ENCODE data around the gene ABITRAM. TPM values are rescaled to one million over a fixed set of nuclear protein-coding genes. Genes with fewer than 3 reads are reported as not detected.
"Not testable (repeated sequence)": the region's sequence is repeated elsewhere in the genome, so short reads cannot be mapped to it uniquely, and the experiment has no call there.

Gene ABITRAM, protein sequence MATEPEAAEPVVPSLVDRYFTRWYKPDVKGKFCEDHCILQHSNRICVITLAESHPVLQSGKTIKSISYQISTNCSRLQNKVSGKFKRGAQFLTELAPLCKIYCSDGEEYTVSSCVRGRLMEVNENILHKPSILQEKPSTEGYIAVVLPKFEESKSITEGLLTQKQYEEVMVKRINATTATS
- 15.1 TPM for polyA plus RNA-seq (2012; ENCODE audit: missing spikeins)

DNA sequence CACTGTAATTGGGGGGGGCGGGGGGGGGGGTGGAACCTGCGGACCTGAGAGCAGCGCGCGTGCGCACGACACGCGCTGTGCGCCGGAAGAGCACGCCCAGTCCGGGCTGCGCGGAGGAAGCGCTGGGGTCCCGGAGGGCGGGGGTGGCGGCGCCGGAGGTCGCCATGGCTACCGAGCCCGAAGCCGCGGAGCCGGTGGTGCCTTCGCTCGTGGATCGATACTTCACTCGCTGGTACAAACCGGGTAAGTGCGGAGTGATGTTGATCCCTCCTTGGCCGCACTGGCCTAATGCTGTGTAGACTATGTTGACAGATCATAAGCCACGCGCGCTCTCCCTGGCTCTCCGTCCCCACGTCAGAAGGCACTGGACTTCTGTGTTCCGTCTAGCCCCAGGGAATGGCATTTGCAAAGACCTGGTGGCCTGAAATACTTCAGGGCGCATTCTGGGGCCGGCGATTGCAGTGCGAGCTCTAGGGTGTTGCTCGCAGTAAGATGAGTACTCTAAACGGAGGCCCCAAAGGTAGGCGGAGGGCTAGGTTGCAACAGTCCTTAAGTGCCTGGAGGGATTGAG is at the start of gene ABITRAM:
Gene ABITRAM (plus strand): TSS at position 78 of the 571 bp plus-strand sequence. CDS start 87 bp downstream, at position 165.
- FAIRE-seq, result no peak
- TF ChIP-seq POLR2AphosphoS5 (IDR thresholded peaks at IDR 0.05; ENCODE audit: low read depth, low read length) (no peak), TAF1 (IDR thresholded peaks at IDR 0.05; ENCODE audit: borderline replicate concordance, low read depth, low read length) (no peak), POLR2A (IDR thresholded peaks at IDR 0.05; ENCODE audit: low read depth, low read length) (no peak)

DNA sequence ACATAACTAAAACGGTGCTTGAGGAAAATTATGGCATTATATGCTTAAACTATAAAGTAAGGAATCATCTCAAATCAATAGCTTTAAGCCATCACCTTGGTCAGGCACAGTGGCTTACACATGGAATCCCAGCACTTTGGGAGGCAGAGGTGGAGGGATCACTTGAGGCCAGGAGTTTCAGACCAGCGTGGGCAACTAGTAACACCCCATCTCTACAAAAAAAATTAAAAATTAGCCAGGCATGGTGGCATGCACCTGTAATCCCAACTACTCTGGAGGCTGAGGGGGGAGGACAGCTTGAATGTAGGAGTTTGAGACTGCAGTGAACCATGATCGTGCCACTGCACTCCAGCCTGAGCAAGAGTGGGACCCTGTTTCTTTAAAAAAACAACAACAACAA is 49.5 kb upstream of the ABITRAM start:
- FAIRE-seq (no peak), DNase-seq (ENCODE audit: insufficient read length) (no peak)
- TF ChIP-seq POLR2A (IDR thresholded peaks at IDR 0.05; ENCODE audit: low read depth, low read length) (no peak), TAF1 (IDR thresholded peaks at IDR 0.05; ENCODE audit: borderline replicate concordance, low read depth, low read length) (no peak), POLR2AphosphoS5 (IDR thresholded peaks at IDR 0.05; ENCODE audit: low read depth, low read length) (no peak)

More for the DNA sequence above, at the start of gene ABITRAM:
- peak; percentile 76 for DNase-seq (ENCODE audit: insufficient read length)

GRCh38 chr9:108885643-108886348 is 48.4 kb upstream of the ABITRAM start:
- FAIRE-seq (peak; percentile 90), DNase-seq (ENCODE audit: insufficient read length) (peak; percentile 34)

GRCh38 chr9:108886594-108887271 is 47.5 kb upstream of the ABITRAM start:
- DNase-seq (ENCODE audit: insufficient read length); FAIRE-seq: not testable (repeated sequence)

More at GRCh38 chr9:108885643-108886348, 48.4 kb upstream of the ABITRAM start:
- TF ChIP-seq POLR2AphosphoS5 (IDR thresholded peaks at IDR 0.05; ENCODE audit: low read depth, low read length) (peak; percentile 39; the same call in 1 of the 2 replicates), POLR2A (IDR thresholded peaks at IDR 0.05; ENCODE audit: low read depth, low read length) (no peak), TAF1 (IDR thresholded peaks at IDR 0.05; ENCODE audit: borderline replicate concordance, low read depth, low read length) (no peak)

DNA sequence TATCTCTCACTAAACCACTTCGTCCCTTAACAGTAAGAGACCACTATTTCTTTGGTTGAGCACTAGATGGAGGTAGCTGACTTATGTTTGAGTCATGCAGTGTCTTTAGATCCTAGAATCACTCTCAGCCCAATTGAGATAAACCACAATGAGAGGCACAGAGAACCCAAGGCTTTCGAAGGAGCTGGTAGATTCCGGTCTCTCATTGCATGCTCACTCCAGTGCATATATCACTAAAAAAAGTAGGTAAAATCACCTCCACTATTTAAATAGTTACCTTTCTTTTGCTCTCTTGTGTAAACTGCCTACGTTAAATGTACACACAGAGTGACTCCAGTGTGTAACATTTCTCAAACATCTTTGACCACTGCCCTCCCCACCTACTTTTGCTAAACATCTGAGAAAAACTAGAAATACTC is 44.5 kb upstream of the ABITRAM start:
- TF ChIP-seq TAF1 (IDR thresholded peaks at IDR 0.05; ENCODE audit: borderline replicate concordance, low read depth, low read length) (no peak), POLR2AphosphoS5 (IDR thresholded peaks at IDR 0.05; ENCODE audit: low read depth, low read length) (no peak), POLR2A (IDR thresholded peaks at IDR 0.05; ENCODE audit: low read depth, low read length) (no peak)
- DNase-seq (ENCODE audit: insufficient read length) (no peak), FAIRE-seq (no peak)

DNA sequence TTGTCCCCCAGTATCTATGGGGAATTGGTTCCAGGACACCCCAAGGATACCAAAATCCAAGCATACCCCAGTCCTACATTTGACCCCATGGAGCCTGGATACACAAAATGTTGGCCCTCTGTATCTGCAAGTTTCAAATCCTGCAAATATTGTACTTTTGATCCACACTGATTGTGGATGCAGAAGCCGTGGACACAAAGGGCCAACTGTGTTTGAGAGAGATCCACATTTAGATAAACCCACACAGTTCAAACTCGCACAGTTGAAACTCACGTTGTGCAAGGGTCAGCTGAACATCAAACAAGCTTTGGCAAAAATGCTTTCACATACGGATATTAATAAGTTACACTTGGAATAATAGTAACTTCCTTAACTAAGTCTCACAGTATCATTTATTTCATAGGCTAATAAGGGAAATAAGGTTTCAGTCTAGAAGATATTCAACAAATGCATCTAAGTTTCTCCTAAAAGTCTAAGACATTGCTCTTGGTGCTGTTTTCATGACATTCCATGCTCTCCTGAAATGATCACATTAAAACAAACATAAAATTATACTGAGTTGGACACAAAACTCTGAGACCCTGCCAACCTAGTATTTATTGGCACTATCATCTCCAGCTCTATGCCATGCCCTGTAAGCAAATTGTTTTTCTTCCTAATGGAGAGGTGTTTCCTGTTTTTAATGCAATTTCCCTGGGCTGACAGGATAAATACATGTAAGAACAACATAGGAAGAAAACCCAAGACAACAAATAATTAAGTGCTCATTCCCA is 39.8 kb upstream of the ABITRAM start:
- FAIRE-seq, result no peak
- TF ChIP-seq TAF1 (IDR thresholded peaks at IDR 0.05; ENCODE audit: borderline replicate concordance, low read depth, low read length) (no peak), POLR2A (IDR thresholded peaks at IDR 0.05; ENCODE audit: low read depth, low read length) (no peak), POLR2AphosphoS5 (IDR thresholded peaks at IDR 0.05; ENCODE audit: low read depth, low read length) (no peak)
- no peak for DNase-seq (ENCODE audit: insufficient read length)

DNA sequence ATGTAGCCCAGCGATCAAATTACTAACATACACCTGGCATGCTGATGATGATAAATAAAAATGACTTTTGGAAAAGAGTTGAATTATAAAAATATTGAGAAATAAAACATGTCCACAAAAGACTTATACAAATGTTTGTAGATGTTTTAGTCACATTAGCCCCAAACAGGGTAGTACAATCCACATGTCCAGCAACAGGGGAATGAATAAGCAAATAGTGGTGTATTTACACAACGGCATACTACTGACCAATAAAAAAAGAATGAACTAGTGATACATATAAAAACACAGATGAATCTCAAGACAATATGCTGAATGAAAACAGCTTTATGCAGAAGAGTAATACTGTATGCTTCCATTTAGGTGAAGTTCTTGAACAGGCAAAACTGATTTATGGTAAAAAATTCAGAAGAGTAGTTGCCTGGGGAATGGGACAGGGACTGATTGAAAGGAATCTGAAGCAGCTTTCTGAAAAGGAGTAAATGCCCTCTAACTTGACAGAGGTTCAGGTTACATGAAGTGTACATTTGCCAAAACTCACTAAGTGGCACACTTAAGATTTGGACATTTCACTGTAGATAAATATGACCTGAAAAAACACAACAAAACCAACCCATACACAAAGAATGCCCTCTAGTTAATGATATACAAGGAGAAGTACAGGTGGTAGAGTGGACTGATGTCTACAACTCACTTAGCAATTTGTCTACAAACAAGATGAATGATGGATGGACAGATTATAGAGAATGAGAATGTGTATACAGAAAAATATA is 36.7 kb upstream of the ABITRAM start:
- no peak for TF ChIP-seq TAF1 (IDR thresholded peaks at IDR 0.05; ENCODE audit: borderline replicate concordance, low read depth, low read length)
- no peak for TF ChIP-seq POLR2AphosphoS5 (IDR thresholded peaks at IDR 0.05; ENCODE audit: low read depth, low read length)
- no peak for TF ChIP-seq POLR2A (IDR thresholded peaks at IDR 0.05; ENCODE audit: low read depth, low read length)
- DNase-seq (ENCODE audit: insufficient read length) (no peak), FAIRE-seq (no peak)

GRCh38 chr9:108899023-108899695 is 35.0 kb upstream of the ABITRAM start:
- FAIRE-seq; DNase-seq (ENCODE audit: insufficient read length): not testable (repeated sequence)

DNA sequence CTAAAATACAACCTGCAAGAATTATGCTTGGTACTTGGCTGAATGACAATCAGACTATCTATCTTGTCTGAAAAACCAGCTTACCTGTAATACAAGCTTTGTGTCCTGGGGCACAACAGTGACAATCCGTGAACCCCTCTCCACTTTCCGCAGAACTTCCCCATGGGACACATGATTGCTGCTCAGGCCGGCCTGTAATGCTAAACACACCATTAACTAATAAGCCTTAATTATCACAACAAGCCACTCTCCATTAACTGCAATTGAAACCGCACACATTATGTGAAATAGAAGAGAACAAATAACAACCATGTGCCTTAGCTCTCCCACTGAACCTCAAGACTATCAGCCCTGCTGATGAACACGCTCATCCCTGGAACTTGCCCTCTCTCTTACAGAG is 34.0 kb upstream of the ABITRAM start:
- FAIRE-seq (no peak), DNase-seq (ENCODE audit: insufficient read length) (no peak)
- TF ChIP-seq TAF1 (IDR thresholded peaks at IDR 0.05; ENCODE audit: borderline replicate concordance, low read depth, low read length) (no peak), POLR2A (IDR thresholded peaks at IDR 0.05; ENCODE audit: low read depth, low read length) (no peak), POLR2AphosphoS5 (IDR thresholded peaks at IDR 0.05; ENCODE audit: low read depth, low read length) (no peak)

DNA sequence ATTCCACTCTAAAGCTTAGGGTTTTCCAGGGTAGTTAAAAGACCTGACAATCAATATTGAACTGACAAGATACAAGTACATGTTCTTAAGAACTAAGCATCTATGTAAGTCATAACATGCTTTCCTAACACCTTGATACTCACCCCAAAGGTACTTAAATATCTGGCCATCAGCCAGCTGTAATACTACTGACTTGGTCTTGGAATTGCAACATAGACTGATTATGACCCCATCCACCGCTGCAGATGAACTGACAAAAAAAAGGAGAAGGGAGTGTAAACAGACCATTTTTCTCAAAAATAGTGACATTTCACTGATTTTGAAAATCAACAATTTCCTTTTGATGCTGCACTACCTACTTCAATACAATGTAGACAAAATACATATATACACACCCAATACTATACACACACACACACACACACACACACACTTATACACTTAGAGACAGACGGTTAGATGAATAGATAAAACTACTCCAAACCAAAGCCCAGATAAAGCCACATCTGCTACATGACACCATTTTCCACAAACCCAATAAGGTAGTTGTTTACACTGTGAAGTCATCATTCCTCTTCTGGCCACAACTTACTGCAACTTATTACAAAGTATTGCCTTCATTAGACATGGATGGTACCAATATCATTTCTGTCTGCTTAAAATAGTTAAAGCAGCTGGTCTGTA is 30.6 kb upstream of the ABITRAM start:
- no peak for FAIRE-seq
- TF ChIP-seq POLR2A (IDR thresholded peaks at IDR 0.05; ENCODE audit: low read depth, low read length) (no peak), POLR2AphosphoS5 (IDR thresholded peaks at IDR 0.05; ENCODE audit: low read depth, low read length) (no peak), TAF1 (IDR thresholded peaks at IDR 0.05; ENCODE audit: borderline replicate concordance, low read depth, low read length) (no peak)
- no peak for DNase-seq (ENCODE audit: insufficient read length)
